GM18505 (cell line): ENCODE results near the gene POSTN.
"Not testable (repeated sequence)": the region's sequence is repeated elsewhere in the genome, so short reads cannot be mapped to it uniquely, and the experiment has no call there.

Experiments
- ATAC-seq: cut with Tn5 transposase; IDR thresholded peaks from one replicate; pipeline ENCODE4 v1.9.1; 2021; ENCODE audit not compliant: unreplicated experiment
- POLR2A ChIP-seq: IDR thresholded peaks from 4 replicates; pipeline ENCODE4 v1.6.1; 2011; ENCODE audit warnings: borderline replicate concordance; ENCODE audit not compliant: insufficient read depth, insufficient read length; ENCODE audit errors: extremely low read depth

POSTN gene

GRCh38 chr13:37576601-37577000 lies 22.0 kb downstream of the POSTN start:
- no peak for TF ChIP-seq POLR2A
- no peak for ATAC-seq

GRCh38 chr13:37565425-37565824 lies 33.1 kb downstream of the POSTN start:
- no peak for ATAC-seq
- no peak for TF ChIP-seq POLR2A

- no peak for TF ChIP-seq POLR2A
- ATAC-seq: no peak
Observed at GRCh38 chr13:37561031-37561430, 37.5 kb downstream of the POSTN start.

- no peak for ATAC-seq
- no peak for TF ChIP-seq POLR2A
Observed at GRCh38 chr13:37560526-37560925, 38.0 kb downstream of the POSTN start.

GRCh38 chr13:37558766-37559165 lies 39.8 kb downstream of the POSTN start:
- ATAC-seq: not testable (repeated sequence)

GRCh38 chr13:37546087-37546486 lies 52.5 kb downstream of the POSTN start:
- TF ChIP-seq POLR2A: no peak
- no peak for ATAC-seq

- ATAC-seq: no peak
- no peak for TF ChIP-seq POLR2A
Observed at GRCh38 chr13:37544995-37545394, 53.6 kb downstream of the POSTN start.

- TF ChIP-seq POLR2A: no peak
- no peak for ATAC-seq
Observed at GRCh38 chr13:37539976-37540605, 58.5 kb downstream of the POSTN start.

- TF ChIP-seq POLR2A: no peak
- no peak for ATAC-seq
Observed at GRCh38 chr13:37539170-37539569, 59.4 kb downstream of the POSTN start.

- no peak for TF ChIP-seq POLR2A
- ATAC-seq: no peak
Observed at GRCh38 chr13:37535501-37535900, 63.1 kb downstream of the POSTN start.

GRCh38 chr13:37534676-37535075 lies 63.9 kb downstream of the POSTN start:
- TF ChIP-seq POLR2A: no peak

GRCh38 chr13:37534181-37534580 lies 64.4 kb downstream of the POSTN start:
- no peak for ATAC-seq
- no peak for TF ChIP-seq POLR2A

More at GRCh38 chr13:37534676-37535075, 63.9 kb downstream of the POSTN start:
- ATAC-seq: no peak

- no peak for TF ChIP-seq POLR2A
Observed at GRCh38 chr13:37531049-37531448, 67.5 kb downstream of the POSTN start.

GRCh38 chr13:37529751-37530385 lies 68.7 kb downstream of the POSTN start:
- no peak for ATAC-seq
- no peak for TF ChIP-seq POLR2A

More at GRCh38 chr13:37531049-37531448, 67.5 kb downstream of the POSTN start:
- ATAC-seq: no peak
